Left lung (tissue), 10 donors: ENCODE data around the gene CLCN3. TPM values are rescaled to one million over a fixed set of nuclear protein-coding genes. Genes with fewer than 3 reads are reported as not detected.

Experiments used
- ATAC-seq: fragments of 200-7000 bp; cut with Tn5 transposase; one replicate; pipeline ENCODE4 v1.9.1; 2020; ENCODE audit warnings: moderate library complexity
- DNase-seq, 4 donors: peaks; one replicate each; pipeline ENCODE4 v3.0.0-alpha.2; 2013 to 2020
- H3K27ac ChIP-seq, 2 donors: fragments of 200-600 bp; sonication (generic) in 1 of 2; one replicate each; pipeline versions ENCODE4 v1.5.0 to v1.8.0; 2020 to 2021
- H3K27me3 ChIP-seq, 2 donors: fragments of 200-600 bp; sonication (generic) in 1 of 2; one replicate each; pipeline versions ENCODE4 v1.5.0 to v1.8.0; 2020 to 2021
- H3K36me3 ChIP-seq, 2 donors: fragments of 200-600 bp; sonication (generic) in 1 of 2; one replicate each; pipeline versions ENCODE4 v1.5.0 to v1.8.0; 2020 to 2021
- H3K4me1 ChIP-seq, 2 donors: fragments of 200-600 bp; one replicate each; pipeline ENCODE4 v1.8.0; 2021
- H3K4me3 ChIP-seq, 2 donors: fragments of 200-600 bp; sonication (generic) in 1 of 2; one replicate each; pipeline versions ENCODE4 v1.5.0 to v1.8.0; 2020 to 2021; ENCODE audit warnings: mild to moderate bottlenecking in 1 of 2
- H3K9me3 ChIP-seq, 2 donors: fragments of 200-600 bp; sonication (generic) in 1 of 2; one replicate each; pipeline versions ENCODE4 v1.5.0 to v1.8.0; 2020 to 2021
- CTCF ChIP-seq, 2 donors: fragments of 200-600 bp; sonication (generic) in 1 of 2; IDR thresholded peaks; one replicate each; pipeline versions ENCODE4 v1.5.0 to v1.8.0; 2021; ENCODE audit warnings: antibody characterized with exemption in 2 of 2
- intact Hi-C, 2 donors: fragments of 100-400 bp; cut with DNase I; formaldehyde crosslinking; loops; one replicate each; pipeline versions ENCODE4 v1.11.2 to v1.14.2; 2022
- polyA plus RNA-seq, 6 donors: library from polyadenylated mRNA; unstranded; fragments of 120-200 nt; gene quantifications; one replicate each; pipeline ENCODE4 v1.2.1, GENCODE V29; 2013; ENCODE audit not compliant: insufficient read length in 6 of 6
- total RNA-seq, 2 donors: library from RNA; stranded (reverse); fragmentation: NEBNext Ultra II Directional; extraction: Animal tissue kit (Norgen Biotek cat#: 25700); gene quantifications; one replicate each; pipeline ENCODE4 v1.2.1, GENCODE V29; 2021
- donor health status: DM: no; HTN: yes; CAD: no.
- donor health status: DM: no; HTN: no; CAD: no.

CLCN3 gene
- total and polyA plus RNA-seq, 8 donors: 48.1 to 78.2 (median 64.5) TPM

- ATAC-seq: no peak
- Histone ChIP-seq H3K27ac (no peak overlapping the region), H3K4me1 (no peaks in the 10 kb centered on the region), H3K4me3 (no peak overlapping the region), H3K36me3 (peaks cover 0 to 26% of the 10 kb centered on the region in 2 donors), H3K27me3 (no peaks in the 10 kb centered on the region), H3K9me3 (no peaks in the 10 kb centered on the region)
- no peak for DNase-seq
- intact Hi-C loops: no loop called here
- TF ChIP-seq CTCF (IDR thresholded peaks at IDR 0.05): no peak
These were observed 69.3 kb downstream of the CLCN3 start for GRCh38 chr4:169689681-169690080.

- no peak overlapping the region for H3K4me3 ChIP-seq
- H3K4me1 ChIP-seq: no peaks in the 10 kb centered on the region
- no peak for TF ChIP-seq CTCF (IDR thresholded peaks at IDR 0.05)
These were observed 70.4 kb downstream of the CLCN3 start for GRCh38 chr4:169690787-169691186.

GRCh38 chr4:169698331-169698730 is 78.0 kb downstream of the CLCN3 start:
- H3K9me3 ChIP-seq: no peaks in the 10 kb centered on the region
- intact Hi-C loops: no loop called here
- H3K27ac ChIP-seq: no peak overlapping the region
- no peak for ATAC-seq
- no peak for TF ChIP-seq CTCF (IDR thresholded peaks at IDR 0.05)
- no peak for DNase-seq
- peaks cover 0 to 39% of the 10 kb centered on the region in 2 donors for H3K36me3 ChIP-seq
- no peaks in the 10 kb centered on the region for H3K27me3 ChIP-seq
- H3K4me1 ChIP-seq: no peaks in the 10 kb centered on the region
- no peak overlapping the region for H3K4me3 ChIP-seq

More at GRCh38 chr4:169690787-169691186, 70.4 kb downstream of the CLCN3 start:
- no peaks in the 10 kb centered on the region for H3K27me3 ChIP-seq
- intact Hi-C loops: no loop called here
- no peaks in the 10 kb centered on the region for H3K9me3 ChIP-seq
- ATAC-seq (peak; percentile 73), DNase-seq (peak in 1 of 4 donors; percentile 43)
- peaks cover 0 to 26% of the 10 kb centered on the region in 2 donors for H3K36me3 ChIP-seq
- H3K27ac ChIP-seq: no peak overlapping the region

GRCh38 chr4:169707958-169708643 is 87.7 kb downstream of the CLCN3 start:
- intact Hi-C loops: no loop called here
- no peak for ATAC-seq
- TF ChIP-seq CTCF (IDR thresholded peaks at IDR 0.05): no peak

GRCh38 chr4:169715826-169716225 is 95.4 kb downstream of the CLCN3 start:
- Histone ChIP-seq H3K27ac (no peak overlapping the region), H3K27me3 (no peaks in the 10 kb centered on the region), H3K36me3 (peaks cover 0 to 38% of the 10 kb centered on the region in 2 donors), H3K4me1 (no peaks in the 10 kb centered on the region), H3K9me3 (no peaks in the 10 kb centered on the region), H3K4me3 (no peak overlapping the region)
- ATAC-seq: no peak
- no peak for DNase-seq
- intact Hi-C loops: no loop called here
- no peak for TF ChIP-seq CTCF (IDR thresholded peaks at IDR 0.05)

More at GRCh38 chr4:169707958-169708643, 87.7 kb downstream of the CLCN3 start:
- no peak for DNase-seq
- H3K4me3 ChIP-seq: no peak overlapping the region
- no peaks in the 10 kb centered on the region for H3K27me3 ChIP-seq
- H3K9me3 ChIP-seq: no peaks in the 10 kb centered on the region
- H3K27ac ChIP-seq: no peak overlapping the region
- no peaks in the 10 kb centered on the region for H3K4me1 ChIP-seq
- H3K36me3 ChIP-seq: peaks cover 0 to 25% of the 10 kb centered on the region in 2 donors
